HG03378 (cell line): ENCODE data around the gene METRN.
"Not testable (repeated sequence)": the region's sequence is repeated elsewhere in the genome, so short reads cannot be mapped to it uniquely, and the experiment has no call there.

Source experiments
- ATAC-seq: cut with Tn5 transposase; IDR thresholded peaks from one replicate; pipeline ENCODE4 v1.9.1; 2021; ENCODE audit warnings: mild to moderate bottlenecking, moderate library complexity; ENCODE audit not compliant: unreplicated experiment

Gene METRN

GRCh38 chr16:733382-734207 lies 18.7 kb downstream of the METRN start:
- no peak for ATAC-seq

- no peak for ATAC-seq
Measured at GRCh38 chr16:734208-734980, 19.5 kb downstream of the METRN start.

GRCh38 chr16:734981-735881 lies 20.3 kb downstream of the METRN start:
- ATAC-seq: no peak

- ATAC-seq: no peak
Measured at GRCh38 chr16:735982-736453, 21.1 kb downstream of the METRN start.

DNA sequence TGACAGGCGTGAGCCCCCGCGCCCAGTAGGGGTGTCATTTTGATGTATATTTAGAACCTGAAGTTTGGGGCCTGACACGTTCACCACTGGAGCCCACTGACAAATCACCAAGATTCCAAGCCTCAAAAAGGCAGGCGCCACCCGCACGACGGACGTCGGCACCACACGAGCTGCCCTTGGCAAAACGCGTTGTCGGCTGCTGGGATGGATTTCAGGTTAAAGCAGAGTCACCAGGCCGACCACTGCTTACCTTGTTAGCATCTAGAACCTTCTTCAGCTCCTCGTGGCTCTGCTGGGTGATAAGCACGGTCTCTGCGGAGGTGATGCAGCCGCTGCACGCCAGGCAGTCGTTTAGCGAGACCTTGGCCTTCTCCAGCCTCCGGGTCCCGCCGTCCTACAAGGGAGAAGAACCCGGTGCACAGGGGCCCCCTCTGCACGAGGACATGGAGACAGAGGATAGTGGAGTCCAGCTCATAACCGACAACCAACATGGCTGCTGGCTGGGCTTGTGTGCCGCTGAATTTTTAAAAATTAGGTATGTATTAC lies 22.1 kb downstream of the METRN start:
- ATAC-seq: no peak

GRCh38 chr16:739560-740458 lies 24.9 kb downstream of the METRN start:
- ATAC-seq: no peak

DNA sequence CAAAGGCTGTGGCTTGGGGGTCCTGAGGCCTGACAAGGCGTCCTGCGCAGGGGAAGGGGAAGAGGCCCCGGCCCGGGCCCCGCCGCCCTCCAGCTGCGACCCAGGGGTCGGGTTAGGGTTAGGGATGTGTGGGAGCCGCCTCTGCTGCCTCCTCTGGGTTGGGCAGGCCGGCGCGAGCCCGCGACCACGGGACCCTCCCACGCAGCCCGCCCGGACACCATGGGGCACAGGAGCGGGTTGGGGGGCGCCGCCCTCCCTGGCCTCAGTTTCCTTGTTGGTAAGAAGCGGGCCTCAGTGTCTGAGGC lies 25.5 kb downstream of the METRN start:
- ATAC-seq: peak; percentile 17

DNA sequence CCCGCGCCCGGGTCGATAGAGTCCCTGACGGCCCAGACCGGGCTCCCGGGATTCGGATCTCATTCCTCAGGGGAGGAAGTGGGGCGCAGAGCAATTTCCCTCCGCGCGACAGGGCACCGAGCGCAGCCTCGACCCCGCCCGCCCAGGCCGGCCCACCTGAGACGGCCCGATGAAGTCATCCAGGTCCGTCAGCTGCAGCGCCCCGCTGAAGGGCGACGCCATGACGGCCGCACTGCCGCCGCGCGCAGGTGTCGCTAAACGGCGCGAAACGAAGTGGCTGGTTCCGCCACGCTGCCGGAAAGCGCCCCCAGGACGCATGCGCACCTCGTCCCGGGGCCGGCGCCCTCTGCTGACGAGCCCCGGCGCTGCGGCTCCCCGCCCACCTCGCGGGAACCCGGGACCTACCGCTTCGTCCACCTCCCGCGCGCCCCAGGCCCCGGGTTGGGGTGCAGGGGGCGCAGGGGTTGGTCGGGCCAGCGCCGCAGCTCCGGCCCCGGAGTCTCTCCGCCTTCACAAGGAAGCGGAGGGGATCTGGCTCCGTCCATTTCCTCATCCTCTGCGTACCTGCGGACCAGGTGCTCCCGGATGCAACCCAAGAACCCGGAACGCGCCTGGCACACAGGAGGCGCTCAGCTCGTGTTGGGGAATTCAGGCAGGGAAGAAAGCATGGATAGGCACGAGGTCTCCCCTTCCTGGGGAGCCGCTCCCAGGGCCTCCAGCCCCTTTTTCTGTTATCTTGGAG lies 26.0 kb downstream of the METRN start, which contains the start of gene CIAO3:
Gene CIAO3, minus strand, starts transcription at position 234 of the 742 bp plus-strand sequence. Its CDS starts 12 bp downstream, at position 222.
- ATAC-seq: peak; percentile 56

GRCh38 chr16:741986-742629 lies 27.2 kb downstream of the METRN start:
- no peak for ATAC-seq

DNA sequence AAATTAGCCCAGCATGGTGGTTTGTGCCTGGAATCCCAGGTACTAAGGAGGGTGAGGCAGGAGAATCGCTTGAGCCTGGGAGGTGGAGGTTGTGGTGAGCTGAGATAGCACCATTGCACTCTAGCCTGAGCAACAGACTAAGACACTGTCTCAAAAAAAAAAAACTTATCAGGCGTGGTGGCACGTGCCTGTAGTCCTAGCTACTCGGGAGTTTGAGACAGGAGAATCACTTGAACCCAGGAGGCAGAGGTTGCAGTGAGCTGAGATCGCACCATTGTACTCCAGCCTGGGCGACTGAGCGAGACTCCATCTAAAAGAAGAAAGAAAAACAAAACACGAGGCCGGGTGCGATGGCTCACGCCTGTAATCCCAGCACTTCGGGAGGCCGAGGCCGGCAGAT lies 28.0 kb downstream of the METRN start:
- not testable (repeated sequence) for ATAC-seq

- no peak for ATAC-seq
Measured at GRCh38 chr16:743794-744500, 29.0 kb downstream of the METRN start.

DNA sequence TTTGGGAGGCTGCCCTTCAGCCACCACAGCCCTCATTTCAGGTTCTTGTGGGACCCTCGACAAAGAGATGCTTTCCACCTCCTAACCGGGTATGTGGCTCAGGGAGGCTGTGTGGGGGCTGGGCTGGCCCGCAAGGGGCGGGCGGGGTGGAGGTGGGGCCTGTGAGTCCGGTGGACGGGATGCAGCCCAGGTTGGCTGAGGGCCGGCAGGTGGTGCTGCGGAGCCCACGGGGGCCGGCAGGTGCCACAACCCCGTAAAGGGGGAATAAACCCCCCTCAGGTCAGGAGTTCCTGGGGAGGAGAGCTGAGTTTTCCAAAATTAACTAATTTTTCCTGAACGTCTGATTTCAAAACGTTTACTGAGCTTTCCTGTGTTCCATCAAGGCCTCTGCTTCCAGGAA lies 30.8 kb downstream of the METRN start:
- ATAC-seq: no peak

- no peak for ATAC-seq
Measured at GRCh38 chr16:746637-747036, 31.7 kb downstream of the METRN start.

GRCh38 chr16:747978-748746 lies 33.2 kb downstream of the METRN start:
- no peak for ATAC-seq

- no peak for ATAC-seq
Measured at GRCh38 chr16:749010-749409, 34.1 kb downstream of the METRN start.

DNA sequence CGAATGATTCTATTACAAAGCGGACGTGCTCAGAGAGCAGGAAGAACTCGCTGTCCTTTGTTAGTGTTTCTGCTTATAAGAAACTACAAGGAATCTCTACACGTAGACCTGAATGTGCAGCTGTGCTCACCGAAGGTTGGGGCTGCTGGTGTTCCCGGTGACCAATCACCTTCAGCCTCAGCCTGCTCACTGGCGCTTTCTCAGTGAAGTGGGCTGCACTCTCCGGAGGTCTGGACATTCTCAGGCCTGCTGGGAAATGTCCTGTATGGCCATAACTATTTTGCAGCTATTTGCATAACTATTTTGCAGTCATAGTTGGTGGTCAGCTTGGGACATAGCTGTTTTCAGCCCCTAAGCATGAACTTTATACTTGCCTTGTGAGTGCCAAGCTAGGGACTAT lies 35.6 kb downstream of the METRN start:
- no peak for ATAC-seq
